Mesendoderm (in vitro differentiated cells): ENCODE measurements around the gene KAT6B.

Experiments used
- DNase-seq: peaks from one replicate; pipeline ENCODE4 v3.0.0; 2013
- H2AK5ac ChIP-seq: 2 replicates; pipeline ENCODE4 v1.6.1; 2013; ENCODE audit warnings: low read length, inconsistent platforms
- H2BK120ac ChIP-seq: 2 replicates; pipeline ENCODE4 v1.6.1; 2013; ENCODE audit warnings: low read depth, mild to moderate bottlenecking, low read length, moderate library complexity, mixed read lengths
- H2BK15ac ChIP-seq: replicated peaks from 2 replicates; pipeline ENCODE4 v1.6.1; 2013; ENCODE audit warnings: low read depth, mild to moderate bottlenecking, moderate library complexity
- H2BK5ac ChIP-seq: 2 replicates; pipeline ENCODE4 v1.6.1; 2013; ENCODE audit warnings: low read length, inconsistent platforms
- H3K18ac ChIP-seq: 2 replicates; pipeline ENCODE4 v1.6.1; 2013; ENCODE audit warnings: mild to moderate bottlenecking, low read length, mixed read lengths
- H3K23ac ChIP-seq: one replicate; pipeline ENCODE4 v1.6.1; 2013; ENCODE audit warnings: low read length
- H3K27ac ChIP-seq: 2 replicates; pipeline ENCODE4 v1.5.1; 2013; ENCODE audit warnings: low read depth, mild to moderate bottlenecking, inconsistent platforms, low read length, moderate library complexity
- H3K27me3 ChIP-seq: 2 replicates; pipeline ENCODE4 v1.6.1; 2013; ENCODE audit warnings: low read length, control low read depth, mild to moderate bottlenecking, inconsistent platforms; ENCODE audit not compliant: insufficient read depth, poor library complexity
- H3K36me3 ChIP-seq: 2 replicates; pipeline ENCODE4 v1.6.1; 2013; ENCODE audit warnings: low read length, inconsistent platforms; ENCODE audit not compliant: control insufficient read depth, insufficient read depth
- H3K4ac ChIP-seq: one replicate; pipeline ENCODE4 v1.6.1; 2013; ENCODE audit warnings: low read depth, mild to moderate bottlenecking, low read length, moderate library complexity
- H3K4me1 ChIP-seq: 2 replicates; pipeline ENCODE4 v1.6.1; 2013; ENCODE audit warnings: low read depth, low read length, inconsistent platforms; ENCODE audit not compliant: control insufficient read depth
- H3K4me2 ChIP-seq: 2 replicates; pipeline ENCODE4 v1.6.1; 2013; ENCODE audit warnings: low read length
- H3K4me3 ChIP-seq: 2 replicates; pipeline ENCODE4 v1.5.1; 2013; ENCODE audit warnings: mild to moderate bottlenecking, low read length
- H3K56ac ChIP-seq: one replicate; pipeline ENCODE4 v1.6.1; 2013; ENCODE audit warnings: low read length
- H3K79me1 ChIP-seq: 2 replicates; pipeline ENCODE4 v1.6.1; 2013; ENCODE audit warnings: low read length, inconsistent platforms
- H3K79me2 ChIP-seq: 2 replicates; pipeline ENCODE4 v1.6.1; 2013; ENCODE audit warnings: mild to moderate bottlenecking, low read length; ENCODE audit not compliant: control insufficient read depth, insufficient read depth
- H3K9ac ChIP-seq: 2 replicates; pipeline ENCODE4 v1.6.1; 2013; ENCODE audit warnings: low read length, inconsistent platforms
- H4K5ac ChIP-seq: one replicate; pipeline ENCODE4 v1.6.1; 2013; ENCODE audit warnings: low read length
- H4K8ac ChIP-seq: one replicate; pipeline ENCODE4 v1.6.1; 2013; ENCODE audit warnings: low read depth, mild to moderate bottlenecking, control low read depth, low read length, moderate library complexity
- WGBS: extraction: QIAGEN DNeasy Blood & Tissue Kit; methylation state at CpG from one replicate; pipeline ENCODE4 v1.1.7; 2013; ENCODE audit warnings: low lambda C conversion rate, missing lambda C conversion rate; ENCODE audit not compliant: insufficient coverage; ENCODE audit errors: extremely low coverage; 5-methylcytosine and 5-hydroxymethylcytosine counted together

Gene KAT6B

DNA sequence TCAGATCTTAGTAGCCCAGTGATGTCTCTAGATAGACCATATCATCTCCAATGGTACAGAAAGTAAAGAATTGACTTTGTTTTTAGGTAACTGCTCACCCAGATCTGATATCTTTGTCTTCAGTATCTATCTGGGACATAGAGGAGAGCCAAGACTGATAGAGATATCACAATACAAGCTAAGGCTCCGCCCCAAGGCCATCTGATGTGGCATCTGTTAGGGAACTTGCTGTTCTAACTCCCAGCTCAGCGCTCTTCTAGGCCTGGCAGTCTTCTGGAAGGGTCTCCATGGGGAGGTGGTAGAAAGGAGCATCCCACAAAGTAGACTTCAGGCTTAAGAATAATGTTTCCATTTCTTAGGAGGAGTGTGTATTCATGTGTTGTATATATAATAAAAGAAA is 196.7 kb downstream of the KAT6B start:
- Histone ChIP-seq H2BK15ac (no peak overlapping the region), H3K27me3 (no peaks in the 10 kb centered on the region), H3K56ac (no peak overlapping the region), H3K18ac (no peak overlapping the region), H3K9ac (no peak overlapping the region), H3K4ac (no peak overlapping the region), H3K36me3 (no peaks in the 10 kb centered on the region), H3K4me1 (no peaks in the 10 kb centered on the region), H4K5ac (no peak overlapping the region), H2BK120ac (no peak overlapping the region), H2AK5ac (no peak overlapping the region), H3K4me3 (no peak overlapping the region), H3K23ac (no peak overlapping the region), H4K8ac (no peak overlapping the region), H3K79me2 (no peaks in the 10 kb centered on the region), H3K27ac (no peak overlapping the region), H3K79me1 (no peaks in the 10 kb centered on the region), H2BK5ac (no peak overlapping the region), H3K4me2 (no peak overlapping the region)
- no peak for DNase-seq
- no CpG with 5 or more reads among the region's 2 CpGs for WGBS

- Histone ChIP-seq H3K4ac (no peak overlapping the region), H2BK5ac (no peak overlapping the region), H3K27me3 (no peaks in the 10 kb centered on the region), H4K5ac (no peak overlapping the region), H3K4me3 (no peak overlapping the region), H3K56ac (no peak overlapping the region), H3K79me1 (no peaks in the 10 kb centered on the region), H4K8ac (no peak overlapping the region), H3K4me1 (no peaks in the 10 kb centered on the region), H2BK120ac (no peak overlapping the region), H3K23ac (no peak overlapping the region), H2BK15ac (no peak overlapping the region), H3K79me2 (no peaks in the 10 kb centered on the region), H2AK5ac (no peak overlapping the region), H3K18ac (no peak overlapping the region), H3K4me2 (no peak overlapping the region), H3K9ac (no peak overlapping the region), H3K27ac (no peak overlapping the region), H3K36me3 (no peaks in the 10 kb centered on the region)
- WGBS, result no CpG with 5 or more reads among the region's 5 CpGs
- no peak for DNase-seq
These were observed 198.6 kb downstream of the KAT6B start for GRCh38 chr10:75024971-75025523.

- Histone ChIP-seq H3K79me2 (no peaks in the 10 kb centered on the region), H3K36me3 (no peaks in the 10 kb centered on the region), H3K27ac (no peak overlapping the region), H2BK5ac (no peak overlapping the region), H3K4me3 (no peak overlapping the region), H3K56ac (no peak overlapping the region), H4K5ac (no peak overlapping the region), H3K4me1 (no peaks in the 10 kb centered on the region), H2BK15ac (no peak overlapping the region), H3K4me2 (no peak overlapping the region), H2AK5ac (no peak overlapping the region), H3K18ac (no peak overlapping the region), H4K8ac (no peak overlapping the region), H2BK120ac (no peak overlapping the region), H3K27me3 (no peaks in the 10 kb centered on the region), H3K79me1 (no peaks in the 10 kb centered on the region), H3K23ac (no peak overlapping the region), H3K9ac (no peak overlapping the region), H3K4ac (no peak overlapping the region)
- DNase-seq, result no peak
These were observed 201.6 kb downstream of the KAT6B start for GRCh38 chr10:75028049-75028448.

GRCh38 chr10:75028748-75029147 is 202.3 kb downstream of the KAT6B start:
- no peak overlapping the region for H3K4me3 ChIP-seq
- H2BK15ac ChIP-seq, result no peak overlapping the region
- no peaks in the 10 kb centered on the region for H3K4me1 ChIP-seq
- H2AK5ac ChIP-seq, result no peak overlapping the region
- no CpG with 5 or more reads among the region's 7 CpGs for WGBS
- H3K4ac ChIP-seq, result no peak overlapping the region
- no peak overlapping the region for H4K8ac ChIP-seq
- H3K27ac ChIP-seq, result no peak overlapping the region
- no peak overlapping the region for H3K23ac ChIP-seq
- no peaks in the 10 kb centered on the region for H3K79me1 ChIP-seq
- H3K27me3 ChIP-seq, result no peaks in the 10 kb centered on the region
- H3K79me2 ChIP-seq, result no peaks in the 10 kb centered on the region
- no peak overlapping the region for H2BK5ac ChIP-seq
- no peak overlapping the region for H4K5ac ChIP-seq
- H3K56ac ChIP-seq, result no peak overlapping the region
- H3K9ac ChIP-seq, result no peak overlapping the region
- no peak overlapping the region for H2BK120ac ChIP-seq
- no peak overlapping the region for H3K4me2 ChIP-seq
- DNase-seq, result no peak
- H3K36me3 ChIP-seq, result no peaks in the 10 kb centered on the region
- no peak overlapping the region for H3K18ac ChIP-seq

GRCh38 chr10:75029420-75029819 is 203.0 kb downstream of the KAT6B start:
- Histone ChIP-seq H3K79me2 (no peaks in the 10 kb centered on the region), H3K4ac (no peak overlapping the region), H3K4me1 (no peaks in the 10 kb centered on the region), H3K79me1 (no peaks in the 10 kb centered on the region), H3K27me3 (no peaks in the 10 kb centered on the region), H4K5ac (no peak overlapping the region), H4K8ac (no peak overlapping the region), H3K4me3 (no peak overlapping the region), H2BK120ac (no peak overlapping the region), H3K27ac (no peak overlapping the region), H2AK5ac (no peak overlapping the region), H3K36me3 (no peaks in the 10 kb centered on the region), H3K56ac (no peak overlapping the region), H2BK15ac (no peak overlapping the region), H3K18ac (no peak overlapping the region), H2BK5ac (no peak overlapping the region), H3K23ac (no peak overlapping the region), H3K4me2 (no peak overlapping the region), H3K9ac (no peak overlapping the region)
- no peak for DNase-seq
- WGBS, result no CpG with 5 or more reads among the region's 15 CpGs

DNA sequence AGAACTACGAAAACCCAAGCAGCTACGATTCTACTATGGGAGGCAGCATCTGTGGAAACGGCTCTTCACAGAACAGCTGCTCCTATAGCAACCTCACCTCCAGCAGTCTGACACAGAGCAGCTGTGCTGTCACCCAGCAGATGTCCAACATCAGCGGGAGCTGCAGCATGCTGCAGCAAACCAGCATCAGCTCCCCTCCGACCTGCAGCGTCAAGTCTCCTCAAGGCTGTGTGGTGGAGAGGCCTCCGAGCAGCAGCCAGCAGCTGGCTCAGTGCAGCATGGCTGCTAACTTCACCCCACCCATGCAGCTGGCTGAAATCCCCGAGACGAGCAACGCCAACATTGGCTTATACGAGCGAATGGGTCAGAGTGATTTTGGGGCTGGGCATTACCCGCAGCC is 203.5 kb downstream of the KAT6B start:
- no peak overlapping the region for H2AK5ac ChIP-seq
- no peak overlapping the region for H3K4ac ChIP-seq
- no peaks in the 10 kb centered on the region for H3K36me3 ChIP-seq
- no peak overlapping the region for H3K4me2 ChIP-seq
- H3K79me2 ChIP-seq, result no peaks in the 10 kb centered on the region
- no peak overlapping the region for H2BK5ac ChIP-seq
- no peak for DNase-seq
- H3K79me1 ChIP-seq, result no peaks in the 10 kb centered on the region
- no peak overlapping the region for H3K27ac ChIP-seq
- H3K4me1 ChIP-seq, result no peaks in the 10 kb centered on the region
- no peak overlapping the region for H3K9ac ChIP-seq
- WGBS, result no CpG with 5 or more reads among the region's 13 CpGs
- H3K18ac ChIP-seq, result no peak overlapping the region
- H4K5ac ChIP-seq, result no peak overlapping the region
- no peak overlapping the region for H2BK15ac ChIP-seq
- H4K8ac ChIP-seq, result no peak overlapping the region
- no peaks in the 10 kb centered on the region for H3K27me3 ChIP-seq
- H3K23ac ChIP-seq, result no peak overlapping the region
- no peak overlapping the region for H3K56ac ChIP-seq
- H2BK120ac ChIP-seq, result no peak overlapping the region
- no peak overlapping the region for H3K4me3 ChIP-seq
